CD4-positive, alpha-beta T cell treated with Interferon gamma for 1 hour (primary cell): Measurements from ENCODE around the gene CD6.
"Not testable (repeated sequence)": the region's sequence is repeated elsewhere in the genome, so short reads cannot be mapped to it uniquely, and the experiment has no call there.

Experiments used
- DNase-seq: peaks from one replicate; pipeline ENCODE4 v3.0.0-alpha.2; 2020

Gene CD6

GRCh38 chr11:60954421-60954820 lies 17.1 kb upstream of the CD6 start:
- peak; percentile 69 for DNase-seq

GRCh38 chr11:60955571-60955970 lies 15.9 kb upstream of the CD6 start:
- DNase-seq, result peak; percentile 38

- DNase-seq, result no peak
Observed at GRCh38 chr11:60957188-60957587, 14.3 kb upstream of the CD6 start.

- no peak for DNase-seq
Observed at GRCh38 chr11:60959431-60959830, 12.0 kb upstream of the CD6 start.

GRCh38 chr11:60960405-60960804 lies 11.1 kb upstream of the CD6 start:
- no peak for DNase-seq

GRCh38 chr11:60964801-60965200 lies 6.7 kb upstream of the CD6 start:
- no peak for DNase-seq

- DNase-seq, result no peak
Observed at GRCh38 chr11:60966890-60967289, 4.6 kb upstream of the CD6 start.

- no peak for DNase-seq
Observed at GRCh38 chr11:60968223-60968622, 3.3 kb upstream of the CD6 start.

- DNase-seq, result peak; percentile 78
Observed at GRCh38 chr11:60970369-60970774, 1.1 kb upstream of the CD6 start.

GRCh38 chr11:60970890-60971289 lies 590 bp upstream of the CD6 start:
- DNase-seq, result no peak

- DNase-seq, result peak; percentile 52
Observed at GRCh38 chr11:60972182-60973030, 926 bp downstream of the CD6 start.

- DNase-seq, result no peak
Observed at GRCh38 chr11:60973699-60974098, 2.2 kb downstream of the CD6 start.

GRCh38 chr11:60974316-60974715 lies 2.8 kb downstream of the CD6 start:
- not testable (repeated sequence) for DNase-seq

GRCh38 chr11:60974726-60975125 lies 3.2 kb downstream of the CD6 start:
- DNase-seq, result no peak

GRCh38 chr11:60977224-60977623 lies 5.7 kb downstream of the CD6 start:
- DNase-seq, result no peak

- DNase-seq, result no peak
Observed at GRCh38 chr11:60977836-60978235, 6.4 kb downstream of the CD6 start.

GRCh38 chr11:60978546-60979380 lies 7.3 kb downstream of the CD6 start:
- DNase-seq, result no peak

GRCh38 chr11:60981515-60981914 lies 10.0 kb downstream of the CD6 start:
- no peak for DNase-seq

- DNase-seq, result no peak
Observed at GRCh38 chr11:60982184-60982583, 10.7 kb downstream of the CD6 start.

- DNase-seq, result no peak
Observed at GRCh38 chr11:60984149-60984548, 12.7 kb downstream of the CD6 start.

GRCh38 chr11:60984636-60985035 lies 13.2 kb downstream of the CD6 start:
- DNase-seq, result no peak

- DNase-seq, result no peak
Observed at GRCh38 chr11:60985501-60985900, 14.0 kb downstream of the CD6 start.

GRCh38 chr11:60985991-60986915 lies 14.8 kb downstream of the CD6 start:
- DNase-seq, result peak; percentile 93
